Neural crest cell (in vitro differentiated cells): Measurements from ENCODE around the gene IGFALS. TPM values are rescaled to one million over a fixed set of nuclear protein-coding genes. Genes with fewer than 3 reads are reported as not detected.

Experiments used
- DNase-seq: peaks from one replicate; pipeline ENCODE4 v3.0.0; 2021; ENCODE audit warnings: low read depth, mixed read lengths, low spot score
- H3K27ac Mint-ChIP-seq: one replicate; pipeline ENCODE4 v1.8.0; 2021; ENCODE audit warnings: mild to moderate bottlenecking, mixed read lengths; ENCODE audit not compliant: unreplicated experiment
- H3K27me3 Mint-ChIP-seq: 2 replicates; pipeline ENCODE4 v1.8.0; 2021; ENCODE audit warnings: low read depth, mild to moderate bottlenecking, mixed read lengths
- H3K36me3 Mint-ChIP-seq: 2 replicates; pipeline ENCODE4 v1.8.0; 2021; ENCODE audit warnings: low read depth, mild to moderate bottlenecking, mixed read lengths
- H3K4me1 Mint-ChIP-seq: 2 replicates; pipeline ENCODE4 v1.8.0; 2021; ENCODE audit warnings: mixed read lengths
- H3K4me3 Mint-ChIP-seq: one replicate; pipeline ENCODE4 v1.8.0; 2021; ENCODE audit warnings: mild to moderate bottlenecking, mixed read lengths
- H3K9me3 Mint-ChIP-seq: 2 replicates; pipeline ENCODE4 v1.8.0; 2021; ENCODE audit warnings: mixed read lengths
- long read RNA-seq: library from polyadenylated mRNA; unstranded; transcript quantifications from one replicate; pipeline ENCODE4 v2.0.0, GENCODE V29; 2020
- total RNA-seq: library from RNA; stranded (reverse); gene quantifications from 2 replicates; pipeline ENCODE4 v1.2.1, GENCODE V29; 2021
- TF ChIP-seq, protein P1 (sequence below): fragments of 200-600 bp; sonication (generic); conservative IDR thresholded peaks from 2 replicates; pipeline ENCODE4 v1.5.0; 2021; ENCODE audit warnings: antibody characterized with exemption, mild to moderate bottlenecking

Gene IGFALS
- total RNA-seq: 0.14 TPM in 1 of 2 replicates, not detected in the other
- long read RNA-seq: 0 reads

- Mint-ChIP-seq H3K27me3 (no peaks in the 10 kb centered on the region), H3K36me3 (peaks cover 6% of the 10 kb centered on the region), H3K27ac (no peak within 1 kb of the TSS), H3K4me3 (no peak within 1 kb of the TSS), H3K9me3 (no peaks in the 10 kb centered on the region), H3K4me1 (no peaks in the 10 kb centered on the region)
- TF ChIP-seq, protein P1, sequence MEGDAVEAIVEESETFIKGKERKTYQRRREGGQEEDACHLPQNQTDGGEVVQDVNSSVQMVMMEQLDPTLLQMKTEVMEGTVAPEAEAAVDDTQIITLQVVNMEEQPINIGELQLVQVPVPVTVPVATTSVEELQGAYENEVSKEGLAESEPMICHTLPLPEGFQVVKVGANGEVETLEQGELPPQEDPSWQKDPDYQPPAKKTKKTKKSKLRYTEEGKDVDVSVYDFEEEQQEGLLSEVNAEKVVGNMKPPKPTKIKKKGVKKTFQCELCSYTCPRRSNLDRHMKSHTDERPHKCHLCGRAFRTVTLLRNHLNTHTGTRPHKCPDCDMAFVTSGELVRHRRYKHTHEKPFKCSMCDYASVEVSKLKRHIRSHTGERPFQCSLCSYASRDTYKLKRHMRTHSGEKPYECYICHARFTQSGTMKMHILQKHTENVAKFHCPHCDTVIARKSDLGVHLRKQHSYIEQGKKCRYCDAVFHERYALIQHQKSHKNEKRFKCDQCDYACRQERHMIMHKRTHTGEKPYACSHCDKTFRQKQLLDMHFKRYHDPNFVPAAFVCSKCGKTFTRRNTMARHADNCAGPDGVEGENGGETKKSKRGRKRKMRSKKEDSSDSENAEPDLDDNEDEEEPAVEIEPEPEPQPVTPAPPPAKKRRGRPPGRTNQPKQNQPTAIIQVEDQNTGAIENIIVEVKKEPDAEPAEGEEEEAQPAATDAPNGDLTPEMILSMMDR: no peak
- no peak for DNase-seq
Observed at GRCh38 chr16:1793578-1794220, at the start of gene IGFALS. Gene IGFALS (minus strand): TSS chr16:1793705. CDS start chr16:1793652, 53 bp downstream.

DNA sequence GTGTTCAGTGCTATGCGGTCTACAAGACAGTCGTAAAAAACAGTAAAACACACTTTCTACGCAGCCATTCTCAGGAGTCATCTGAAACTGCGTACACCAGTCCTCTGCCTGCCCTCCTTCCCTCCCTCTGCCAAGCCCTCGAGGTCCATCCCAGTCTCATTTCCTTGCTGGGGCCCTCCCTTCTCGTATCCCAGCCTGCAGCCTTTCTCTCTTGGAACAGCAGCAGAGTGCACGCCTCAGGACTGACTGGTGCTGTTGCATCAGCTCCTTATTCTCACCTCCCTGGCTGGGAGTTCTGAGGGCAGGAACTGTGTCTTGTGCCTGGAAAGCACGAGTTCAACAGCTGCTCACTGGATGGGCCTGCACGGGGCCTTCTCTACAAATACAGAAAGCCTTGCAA lies 46.0 kb upstream of the IGFALS start:
- TF ChIP-seq, protein P1: no peak
- no peak for DNase-seq
- Mint-ChIP-seq H3K36me3 (no peaks in the 10 kb centered on the region), H3K4me3 (no peak overlapping the region), H3K9me3 (no peaks in the 10 kb centered on the region), H3K4me1 (no peaks in the 10 kb centered on the region), H3K27ac (no peak overlapping the region), H3K27me3 (no peaks in the 10 kb centered on the region)

GRCh38 chr16:1834096-1834495 lies 40.6 kb upstream of the IGFALS start:
- no peaks in the 10 kb centered on the region for H3K9me3 Mint-ChIP-seq
- H3K4me3 Mint-ChIP-seq: no peak overlapping the region
- H3K36me3 Mint-ChIP-seq: peaks cover 2% of the 10 kb centered on the region
- H3K27me3 Mint-ChIP-seq: no peaks in the 10 kb centered on the region
- TF ChIP-seq, protein P1: no peak
- peaks cover 2% of the 10 kb centered on the region for H3K4me1 Mint-ChIP-seq
- no peak for DNase-seq
- H3K27ac Mint-ChIP-seq: no peak overlapping the region

- Mint-ChIP-seq H3K9me3 (no peaks in the 10 kb centered on the region), H3K36me3 (peaks cover 3% of the 10 kb centered on the region), H3K27me3 (no peaks in the 10 kb centered on the region), H3K27ac (no peak overlapping the region), H3K4me1 (peaks cover 13% of the 10 kb centered on the region), H3K4me3 (peak overlapping the region; percentile 80)
- no peak for DNase-seq
- TF ChIP-seq, protein P1: no peak
Observed at GRCh38 chr16:1832838-1833454, 39.4 kb upstream of the IGFALS start.

- TF ChIP-seq, protein P1: no peak
- Mint-ChIP-seq H3K4me3 (no peak overlapping the region), H3K4me1 (peaks cover 24% of the 10 kb centered on the region), H3K27ac (no peak overlapping the region), H3K9me3 (no peaks in the 10 kb centered on the region), H3K27me3 (no peaks in the 10 kb centered on the region), H3K36me3 (peaks cover 3% of the 10 kb centered on the region)
- DNase-seq: no peak
Observed at GRCh38 chr16:1831186-1832075, 37.9 kb upstream of the IGFALS start.
